Eye (tissue), 1 donor: ENCODE measurements around the gene C16orf92.

ENCODE experiments used
- DNase-seq: peaks from one replicate; pipeline ENCODE4 v3.0.0-alpha.2; 2015

C16orf92 gene

GRCh38 chr16:30063278-30063892 lies 40.4 kb downstream of the C16orf92 start:
- no peak for DNase-seq

- DNase-seq, result peak; percentile 82
Observed at GRCh38 chr16:30063893-30064728, 41.1 kb downstream of the C16orf92 start.

- no peak for DNase-seq
Observed at GRCh38 chr16:30064729-30065101, 41.7 kb downstream of the C16orf92 start.

GRCh38 chr16:30065102-30065942 lies 42.3 kb downstream of the C16orf92 start, which contains the start of gene ALDOA:
ALDOA (plus strand) TSS chr16:30065760; CDS start chr16:30066898, 1,138 bp downstream.
- peak; percentile 98 for DNase-seq

- peak; percentile 74 for DNase-seq
Observed at GRCh38 chr16:30065943-30066760, 43.2 kb downstream of the C16orf92 start.

GRCh38 chr16:30066761-30067583 lies 44.0 kb downstream of the C16orf92 start:
- no peak for DNase-seq

GRCh38 chr16:30067584-30067916 lies 44.6 kb downstream of the C16orf92 start:
- DNase-seq, result no peak

GRCh38 chr16:30068333-30068732 lies 45.3 kb downstream of the C16orf92 start:
- no peak for DNase-seq

GRCh38 chr16:30068750-30069610 lies 46.0 kb downstream of the C16orf92 start:
- no peak for DNase-seq

- no peak for DNase-seq
Observed at GRCh38 chr16:30069611-30070462, 46.8 kb downstream of the C16orf92 start.

GRCh38 chr16:30070490-30070889 lies 47.5 kb downstream of the C16orf92 start:
- no peak for DNase-seq
